Choroid plexus epithelial cell (primary cell): ENCODE data around the gene PRG3.

ENCODE experiments used
- DNase-seq: peaks from one replicate; pipeline ENCODE4 v3.0.0-alpha.2; 2010; ENCODE audit warnings: low read depth
- H3K4me3 ChIP-seq: 2 replicates; pipeline ENCODE4 v1.5.1; 2011; ENCODE audit warnings: low read depth, mild to moderate bottlenecking, control low read depth, low read length, moderate library complexity
- CTCF ChIP-seq: conservative IDR thresholded peaks from 2 replicates; pipeline ENCODE4 v1.5.1; 2011; ENCODE audit warnings: low read depth, mild to moderate bottlenecking, control low read depth, inconsistent platforms, low read length, moderate library complexity

The PRG3 gene

GRCh38 chr11:57377107-57377506 is 3.8 kb downstream of the PRG3 start:
- DNase-seq: no peak
- TF ChIP-seq CTCF: no peak
- no peak overlapping the region for H3K4me3 ChIP-seq

DNA sequence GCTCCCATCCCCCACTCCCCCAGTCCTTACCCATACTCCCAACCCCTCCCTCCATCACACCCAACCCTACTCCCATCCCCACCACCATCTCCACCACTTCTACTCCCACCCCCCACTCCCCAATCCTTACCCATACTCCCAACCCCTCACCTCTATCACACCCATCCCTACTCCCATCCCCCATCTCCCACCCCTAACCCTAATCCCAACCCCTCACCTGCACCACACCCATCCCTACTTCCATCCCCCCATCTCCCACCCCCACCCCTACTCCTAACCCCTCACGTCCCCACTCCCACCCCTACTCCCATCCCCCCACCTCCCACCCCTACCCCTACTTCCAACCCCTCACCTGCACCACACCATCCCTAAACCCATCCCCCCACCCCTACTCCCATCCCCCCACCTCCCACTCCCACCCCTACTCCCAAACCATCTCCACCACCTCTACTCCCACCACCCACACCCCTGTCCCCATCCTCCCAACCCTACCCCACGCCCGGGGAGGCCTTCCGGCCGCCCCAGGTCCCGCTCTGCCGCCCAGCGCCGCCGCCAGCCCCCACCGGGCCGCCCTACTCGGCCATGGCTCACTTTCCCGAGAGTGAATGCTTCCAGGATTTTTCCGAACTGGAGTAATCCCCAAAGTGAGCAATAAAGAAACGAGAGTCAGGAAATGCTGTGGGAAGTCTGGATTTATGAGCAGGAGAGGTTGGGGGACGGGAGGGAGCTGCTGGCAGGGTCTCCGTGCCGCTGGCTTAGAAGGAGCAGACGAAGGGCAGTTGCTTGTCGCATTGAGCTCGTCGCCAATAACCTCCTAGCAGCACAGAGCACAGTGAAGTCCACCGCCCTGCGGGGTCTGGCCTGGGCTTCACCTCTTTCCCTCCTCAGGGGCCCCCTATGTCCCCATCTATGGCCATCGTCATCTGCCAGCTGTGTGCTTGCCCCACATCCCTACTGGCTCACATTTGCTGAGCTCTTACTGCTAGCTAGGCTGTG is 4.6 kb downstream of the PRG3 start:
- TF ChIP-seq CTCF: no peak
- H3K4me3 ChIP-seq: no peak overlapping the region
- DNase-seq: no peak

GRCh38 chr11:57375490-57375889 is 5.5 kb downstream of the PRG3 start:
- no peak for DNase-seq
- TF ChIP-seq CTCF: no peak
- H3K4me3 ChIP-seq: no peak overlapping the region

- H3K4me3 ChIP-seq: no peak overlapping the region
Measured at GRCh38 chr11:57374966-57375365, 6.0 kb downstream of the PRG3 start.

GRCh38 chr11:57373146-57373545 is 7.8 kb downstream of the PRG3 start:
- no peak for TF ChIP-seq CTCF
- no peak for DNase-seq

More at GRCh38 chr11:57374966-57375365, 6.0 kb downstream of the PRG3 start:
- TF ChIP-seq CTCF: no peak
- DNase-seq: no peak

DNA sequence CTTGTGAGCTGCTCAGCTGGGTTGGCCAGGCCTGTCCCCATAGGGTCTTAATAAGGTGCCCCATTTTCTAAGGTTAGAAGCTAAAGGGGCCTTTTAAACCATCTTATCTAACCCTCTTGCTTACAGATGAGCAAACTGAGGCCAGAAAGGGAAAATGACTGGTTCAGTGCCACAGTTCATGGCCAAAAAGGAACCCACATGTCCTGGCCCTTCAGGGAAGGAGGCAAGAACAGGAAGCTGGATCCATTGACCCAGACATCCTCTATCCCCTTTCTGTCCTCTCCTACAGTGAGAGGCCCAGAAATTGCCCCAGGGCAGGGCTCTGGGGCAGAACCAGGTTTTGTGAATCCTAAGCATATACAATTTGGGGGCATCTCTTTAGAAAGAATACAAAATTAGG is 10.0 kb downstream of the PRG3 start:
- DNase-seq: no peak
- TF ChIP-seq CTCF: no peak
- H3K4me3 ChIP-seq: no peak overlapping the region

More at GRCh38 chr11:57373146-57373545, 7.8 kb downstream of the PRG3 start:
- no peak overlapping the region for H3K4me3 ChIP-seq

- DNase-seq: no peak
- H3K4me3 ChIP-seq: no peak overlapping the region
- no peak for TF ChIP-seq CTCF
Measured at GRCh38 chr11:57370251-57370650, 10.7 kb downstream of the PRG3 start.
